ENCODE data around the gene CD3E.

DNA sequence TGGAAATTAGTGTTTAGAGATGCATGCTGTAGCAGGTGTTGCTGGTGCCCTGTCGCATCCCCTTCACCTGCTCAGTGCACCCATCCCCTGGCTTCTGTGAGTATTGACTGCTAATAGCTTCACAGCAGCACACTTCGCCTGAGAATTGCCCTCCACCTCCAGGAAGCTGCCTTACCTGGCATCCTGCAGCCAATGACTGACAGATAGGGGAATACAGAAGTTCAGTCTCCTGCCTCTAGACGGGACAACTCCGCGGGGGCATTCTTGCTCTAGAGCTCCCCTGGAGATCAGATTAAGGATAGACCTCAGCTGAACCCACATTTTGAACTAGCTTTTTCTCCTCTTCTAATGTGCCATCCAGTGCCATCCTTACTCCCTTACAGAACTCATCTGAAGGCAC lies 9.3 kb upstream of the CD3E start:
- TF ChIP-seq POLR2AphosphoS5 (IDR thresholded peaks at IDR 0.05; ENCODE audit: borderline replicate concordance, low read depth, low read length) = no peak
- TF ChIP-seq EZH2 (IDR thresholded peaks at IDR 0.05) = no peak
- TF ChIP-seq FOXP2 (optimal IDR thresholded peaks at IDR 0.05; ENCODE audit: control extremely low read depth, extremely low read length, insufficient read depth) = no peak

All from SK-N-MC (cell line).